Mesodermal cell (in vitro differentiated cells): ENCODE data around the gene STPG3. TPM values are rescaled to one million over a fixed set of nuclear protein-coding genes. Genes with fewer than 3 reads are reported as not detected.

Experiments
- H3K27ac ChIP-seq: 2 replicates; pipeline ENCODE4 v1.7.0; 2013; ENCODE audit warnings: mild to moderate bottlenecking, low read depth, low read length, moderate library complexity; ENCODE audit not compliant: severe bottlenecking
- H3K36me3 ChIP-seq: 2 replicates; pipeline ENCODE4 v1.7.1; 2013; ENCODE audit warnings: mild to moderate bottlenecking, low read length, moderate library complexity; ENCODE audit not compliant: control insufficient read depth, insufficient read depth
- H3K4me1 ChIP-seq: one replicate; pipeline ENCODE4 v1.7.1; 2013; ENCODE audit warnings: mild to moderate bottlenecking, low read length; ENCODE audit not compliant: insufficient read depth, control insufficient read depth, poor library complexity, severe bottlenecking
- H3K4me3 ChIP-seq: 2 replicates; pipeline ENCODE4 v1.7.0; 2013; ENCODE audit warnings: low read length, control low read depth, mild to moderate bottlenecking; ENCODE audit not compliant: insufficient read depth, poor library complexity, severe bottlenecking; ENCODE audit errors: extremely low read depth
- H3K9me3 ChIP-seq: 2 replicates; pipeline ENCODE4 v1.7.1; 2013; ENCODE audit warnings: mild to moderate bottlenecking, low read length, moderate library complexity; ENCODE audit not compliant: control insufficient read depth
- WGBS, 2 experiments: methylation state at CpG; one replicate each; pipeline ENCODE4 v1.1.5; 2013; ENCODE audit warnings: missing lambda C conversion rate in 2 of 2; ENCODE audit not compliant: insufficient coverage in 2 of 2; 5-methylcytosine and 5-hydroxymethylcytosine counted together
- polyA plus RNA-seq, 2 experiments: library from polyadenylated mRNA; stranded (reverse); fragments of 50-300 nt; gene quantifications; one replicate each; pipeline ENCODE4 v1.2.3, GENCODE V29; 2013

Gene STPG3
- not detected for polyA plus RNA-seq (2013, experiment 1 of 2)
- polyA plus RNA-seq (2013, experiment 2 of 2), result not detected

DNA sequence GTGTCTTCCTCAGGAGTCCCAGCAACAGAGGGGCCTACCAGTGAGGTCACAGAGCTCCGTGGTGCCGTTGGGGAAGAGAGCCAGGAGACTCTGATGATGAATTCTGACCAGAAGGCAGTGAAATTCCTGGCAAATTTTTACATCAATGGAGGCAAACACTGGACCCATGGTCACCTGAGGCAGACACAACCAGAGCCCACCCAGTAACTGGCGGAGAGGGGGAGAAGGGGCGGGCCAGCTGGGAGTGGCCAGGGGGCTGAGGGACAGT lies at the start of gene STPG3:
STPG3 (plus strand) TSS at position 93 of the 268 bp plus-strand sequence; CDS start at position 94, 1 bp downstream.
- 70 to 76% methylated on average over 2 to 3 of the region's 4 CpGs for WGBS, 2 experiments
- H3K27ac ChIP-seq, result no peak within 1 kb of the TSS
- H3K4me1 ChIP-seq, result peaks cover 10% of the 10 kb centered on the region
- H3K4me3 ChIP-seq, result no peak within 1 kb of the TSS
- no peaks in the 10 kb centered on the region for H3K9me3 ChIP-seq
- peaks cover 3% of the 10 kb centered on the region for H3K36me3 ChIP-seq

DNA sequence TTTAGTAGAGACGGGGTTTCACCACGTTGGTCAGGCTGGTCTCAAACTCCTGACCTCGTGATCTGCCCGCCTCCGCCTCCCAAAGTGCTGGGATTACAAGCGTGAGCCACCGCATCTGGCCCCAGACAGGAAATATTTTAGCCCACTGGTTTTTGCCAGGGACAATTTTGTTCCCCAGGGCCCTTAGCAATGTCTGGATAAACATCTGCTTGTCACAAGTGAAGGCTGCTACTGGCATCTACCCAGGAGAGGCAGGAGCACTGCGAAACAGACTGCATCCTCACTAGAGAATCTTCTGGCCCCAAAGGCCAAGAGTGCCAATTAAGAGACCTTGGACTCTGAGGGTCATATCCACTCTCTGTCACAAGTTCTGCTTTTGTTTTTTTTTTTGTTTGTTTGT lies 48.1 kb upstream of the STPG3 start:
- peaks cover 32% of the 10 kb centered on the region for H3K4me1 ChIP-seq
- H3K36me3 ChIP-seq, result peaks cover 19% of the 10 kb centered on the region
- H3K4me3 ChIP-seq, result no peak overlapping the region
- H3K27ac ChIP-seq, result no peak overlapping the region
- WGBS, 2 experiments, result 88 to 97% methylated on average over 8 of the region's 8 CpGs
- H3K9me3 ChIP-seq, result no peaks in the 10 kb centered on the region

DNA sequence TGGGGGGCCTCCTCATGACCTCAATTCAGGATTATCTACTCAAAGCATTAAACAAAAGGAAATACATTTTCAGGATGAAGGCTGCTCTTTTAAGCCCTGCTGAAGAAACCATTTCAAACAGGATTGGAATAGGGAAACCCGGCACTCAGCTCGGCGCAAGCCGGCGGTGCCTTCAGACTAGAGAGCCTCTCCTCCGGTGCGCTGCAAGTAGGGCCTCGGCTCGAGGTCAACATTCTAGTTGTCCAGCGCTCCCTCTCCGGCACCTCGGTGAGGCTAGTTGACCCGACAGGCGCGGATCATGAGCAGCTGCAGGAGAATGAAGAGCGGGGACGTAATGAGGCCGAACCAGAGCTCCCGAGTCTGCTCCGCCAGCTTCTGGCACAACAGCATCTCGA lies 46.4 kb upstream of the STPG3 start:
- Histone ChIP-seq H3K4me1 (peaks cover 24% of the 10 kb centered on the region), H3K27ac (no peak overlapping the region), H3K36me3 (peaks cover 27% of the 10 kb centered on the region), H3K9me3 (no peaks in the 10 kb centered on the region), H3K4me3 (peak overlapping the region; percentile 96)
- 31% methylated on average over 20 to 21 of the region's 21 CpGs for WGBS, 2 experiments

DNA sequence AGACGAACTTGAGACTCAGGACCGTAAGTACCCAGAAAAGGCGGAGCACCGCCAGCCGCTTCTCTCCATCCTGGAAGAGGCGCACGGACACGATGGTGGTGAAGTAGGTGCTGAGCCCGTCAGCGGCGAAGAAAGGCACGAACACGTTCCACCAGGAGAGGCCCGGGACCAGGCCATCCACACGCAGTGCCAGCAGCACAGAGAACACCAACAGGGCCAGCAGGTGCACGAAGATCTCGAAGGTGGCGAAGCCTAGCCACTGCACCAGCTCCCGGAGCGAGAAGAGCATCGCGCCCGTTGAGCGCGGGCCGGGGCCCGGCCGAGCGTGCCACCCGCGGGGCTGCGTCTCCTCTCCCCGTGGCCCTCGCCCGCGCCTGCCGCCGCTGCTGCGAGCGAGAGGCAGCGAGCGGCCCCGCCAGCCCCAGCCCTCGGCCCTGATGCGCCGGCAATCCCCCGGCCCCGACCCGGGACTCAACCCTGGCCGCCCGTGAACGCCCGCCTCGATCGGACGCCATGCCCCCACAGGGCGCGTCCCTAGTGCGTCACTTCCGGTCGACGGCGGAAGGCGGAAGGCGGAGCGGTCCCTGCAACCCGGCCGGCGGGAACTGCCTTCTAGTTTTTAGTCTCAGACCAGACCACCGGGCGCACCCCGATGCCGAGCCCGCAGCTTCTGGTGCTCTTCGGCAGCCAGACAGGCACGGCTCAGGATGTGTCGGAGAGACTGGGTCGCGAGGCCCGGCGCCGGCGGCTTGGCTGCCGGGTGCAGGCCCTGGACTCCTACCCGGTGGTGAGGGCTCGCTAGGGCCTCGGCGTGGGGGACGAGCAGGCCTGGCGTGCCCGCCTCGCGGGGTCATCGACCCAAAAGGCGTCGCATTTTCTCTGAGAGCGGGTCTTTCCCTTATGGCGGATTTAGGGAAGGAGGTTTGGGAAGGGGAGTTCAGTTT lies 45.7 kb upstream of the STPG3 start, which contains the start of the genes NDOR1 and TMEM203:
NDOR1 (plus strand) TSS at position 575 of the 944 bp plus-strand sequence; CDS start at position 653, 78 bp downstream.
TMEM203 (minus strand) TSS at position 523 of the 944 bp plus-strand sequence; CDS start at position 289, 234 bp downstream.
- Histone ChIP-seq H3K9me3 (no peaks in the 10 kb centered on the region), H3K4me1 (peaks cover 24% of the 10 kb centered on the region), H3K4me3 (peak within 1 kb of the TSS; percentile 96), H3K36me3 (peaks cover 31% of the 10 kb centered on the region), H3K27ac (peak within 1 kb of the TSS; percentile 45)
- 1% methylated on average over 86 to 98 of the region's 98 CpGs for WGBS, 2 experiments

DNA sequence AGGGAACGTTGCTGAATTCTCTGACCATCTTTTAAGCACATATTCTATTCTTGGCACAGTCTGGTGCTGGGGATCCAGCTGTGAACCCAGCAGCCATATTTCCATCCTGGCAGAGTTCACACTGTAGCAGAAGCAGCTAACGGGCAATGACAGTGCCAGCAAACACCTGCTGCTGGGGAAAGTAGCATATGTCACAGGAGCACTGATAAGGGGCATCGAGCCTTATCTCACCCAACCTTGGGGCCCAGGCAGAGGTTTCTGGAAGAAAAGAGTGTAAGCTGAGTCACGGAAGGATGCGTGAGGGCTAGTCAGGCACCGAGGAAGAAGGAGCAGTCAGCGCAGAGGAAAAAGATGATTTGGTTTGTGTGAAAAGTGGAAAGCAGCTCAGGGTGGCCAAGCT lies 44.5 kb upstream of the STPG3 start:
- 91% methylated on average over 7 of the region's 7 CpGs for WGBS, 2 experiments
- Histone ChIP-seq H3K4me3 (peak overlapping the region; percentile 96), H3K9me3 (no peaks in the 10 kb centered on the region), H3K27ac (no peak overlapping the region), H3K36me3 (peaks cover 34% of the 10 kb centered on the region), H3K4me1 (peaks cover 19% of the 10 kb centered on the region)

DNA sequence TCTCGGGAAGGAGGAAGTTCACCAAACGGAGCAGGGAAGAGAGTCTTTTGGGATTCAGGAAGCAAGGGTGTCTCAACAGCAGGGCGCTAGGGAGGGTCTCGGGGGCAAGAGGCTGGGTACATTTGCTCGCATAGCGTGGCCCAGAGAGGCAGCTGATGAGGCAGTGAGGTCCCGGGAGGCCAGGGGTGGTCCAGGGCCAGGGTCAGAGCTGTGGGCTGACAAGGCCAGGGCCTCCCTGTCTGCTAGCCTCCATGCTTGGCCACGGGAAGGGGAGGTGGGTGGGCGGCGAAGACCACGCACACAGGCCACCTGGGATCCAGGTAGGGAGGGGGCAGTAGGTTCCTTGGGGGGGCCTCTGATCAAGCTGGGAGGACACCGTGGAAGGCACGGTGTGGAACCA lies 39.6 kb upstream of the STPG3 start:
- H3K4me3 ChIP-seq, result no peak overlapping the region
- H3K27ac ChIP-seq, result no peak overlapping the region
- WGBS, 2 experiments, result 89 to 96% methylated on average over 10 to 13 of the region's 13 CpGs
- peaks cover 58% of the 10 kb centered on the region for H3K36me3 ChIP-seq
- H3K9me3 ChIP-seq, result no peaks in the 10 kb centered on the region
- H3K4me1 ChIP-seq, result peaks cover 5% of the 10 kb centered on the region

DNA sequence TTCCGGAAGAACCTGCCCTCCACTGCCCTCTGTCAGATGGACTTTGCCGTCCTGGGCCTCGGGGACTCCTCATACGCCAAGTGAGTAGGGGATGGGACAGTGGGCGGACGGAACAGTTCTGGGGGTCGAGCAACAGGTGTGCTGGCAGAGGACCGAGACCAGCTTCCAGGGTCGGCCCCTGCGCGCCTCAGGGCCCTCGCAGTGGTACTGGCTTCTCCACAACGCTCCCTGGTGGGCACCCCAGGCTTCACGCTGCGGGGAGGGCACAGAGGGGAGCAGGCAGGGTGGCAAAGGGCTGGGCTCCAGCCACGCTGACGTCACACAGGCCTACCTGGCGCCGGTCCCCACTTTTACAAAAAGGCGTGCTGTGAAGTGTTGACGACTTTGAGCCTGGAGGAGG lies 38.6 kb upstream of the STPG3 start:
- Histone ChIP-seq H3K36me3 (peaks cover 52% of the 10 kb centered on the region), H3K27ac (no peak overlapping the region), H3K4me1 (peaks cover under 1% of the 10 kb centered on the region), H3K4me3 (no peak overlapping the region), H3K9me3 (no peaks in the 10 kb centered on the region)
- 95 to 97% methylated on average over 20 to 21 of the region's 21 CpGs for WGBS, 2 experiments

- Histone ChIP-seq H3K9me3 (no peaks in the 10 kb centered on the region), H3K4me3 (no peak overlapping the region), H3K36me3 (peaks cover 48% of the 10 kb centered on the region), H3K4me1 (peaks cover 10% of the 10 kb centered on the region), H3K27ac (no peak overlapping the region)
- WGBS, 2 experiments, result 92 to 96% methylated on average over 47 to 49 of the region's 49 CpGs
Measured at GRCh38 chr9:137213160-137214060, 37.7 kb upstream of the STPG3 start.

DNA sequence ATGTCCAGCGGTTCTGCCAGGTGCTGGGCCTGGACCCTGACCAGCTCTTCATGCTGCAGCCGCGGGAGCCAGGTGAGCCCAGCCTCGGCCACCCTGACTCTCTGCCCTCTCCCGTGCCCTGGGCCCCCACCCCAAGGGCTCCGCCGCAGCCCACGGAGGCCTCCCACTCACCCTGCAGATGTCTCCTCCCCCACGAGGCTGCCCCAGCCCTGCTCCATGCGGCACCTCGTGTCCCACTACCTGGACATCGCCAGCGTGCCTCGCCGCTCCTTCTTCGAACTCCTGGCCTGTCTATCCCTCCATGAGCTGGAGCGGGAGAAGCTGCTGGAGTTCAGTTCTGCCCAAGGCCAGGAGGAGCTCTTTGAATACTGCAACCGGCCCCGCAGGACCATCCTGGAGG lies 36.5 kb upstream of the STPG3 start:
- Histone ChIP-seq H3K36me3 (peaks cover 40% of the 10 kb centered on the region), H3K4me1 (peaks cover 18% of the 10 kb centered on the region), H3K4me3 (no peak overlapping the region), H3K9me3 (no peaks in the 10 kb centered on the region), H3K27ac (no peak overlapping the region)
- WGBS, 2 experiments, result 95 to 96% methylated on average over 16 to 17 of the region's 19 CpGs

GRCh38 chr9:137215196-137215986 lies 35.7 kb upstream of the STPG3 start:
- H3K36me3 ChIP-seq, result peaks cover 36% of the 10 kb centered on the region
- WGBS, 2 experiments, result 93 to 97% methylated on average over 13 to 21 of the region's 22 CpGs
- H3K27ac ChIP-seq, result no peak overlapping the region
- no peak overlapping the region for H3K4me3 ChIP-seq
- H3K4me1 ChIP-seq, result peaks cover 18% of the 10 kb centered on the region
- no peaks in the 10 kb centered on the region for H3K9me3 ChIP-seq
